ENCODE results near the gene RIPK4. TPM values are rescaled to one million over a fixed set of nuclear protein-coding genes. Genes with fewer than 3 reads are reported as not detected.

RIPK4 gene
- total and polyA plus RNA-seq, 2 donors (not counting 1 experiment from before 2014, with no cell fraction given): not detected

DNA sequence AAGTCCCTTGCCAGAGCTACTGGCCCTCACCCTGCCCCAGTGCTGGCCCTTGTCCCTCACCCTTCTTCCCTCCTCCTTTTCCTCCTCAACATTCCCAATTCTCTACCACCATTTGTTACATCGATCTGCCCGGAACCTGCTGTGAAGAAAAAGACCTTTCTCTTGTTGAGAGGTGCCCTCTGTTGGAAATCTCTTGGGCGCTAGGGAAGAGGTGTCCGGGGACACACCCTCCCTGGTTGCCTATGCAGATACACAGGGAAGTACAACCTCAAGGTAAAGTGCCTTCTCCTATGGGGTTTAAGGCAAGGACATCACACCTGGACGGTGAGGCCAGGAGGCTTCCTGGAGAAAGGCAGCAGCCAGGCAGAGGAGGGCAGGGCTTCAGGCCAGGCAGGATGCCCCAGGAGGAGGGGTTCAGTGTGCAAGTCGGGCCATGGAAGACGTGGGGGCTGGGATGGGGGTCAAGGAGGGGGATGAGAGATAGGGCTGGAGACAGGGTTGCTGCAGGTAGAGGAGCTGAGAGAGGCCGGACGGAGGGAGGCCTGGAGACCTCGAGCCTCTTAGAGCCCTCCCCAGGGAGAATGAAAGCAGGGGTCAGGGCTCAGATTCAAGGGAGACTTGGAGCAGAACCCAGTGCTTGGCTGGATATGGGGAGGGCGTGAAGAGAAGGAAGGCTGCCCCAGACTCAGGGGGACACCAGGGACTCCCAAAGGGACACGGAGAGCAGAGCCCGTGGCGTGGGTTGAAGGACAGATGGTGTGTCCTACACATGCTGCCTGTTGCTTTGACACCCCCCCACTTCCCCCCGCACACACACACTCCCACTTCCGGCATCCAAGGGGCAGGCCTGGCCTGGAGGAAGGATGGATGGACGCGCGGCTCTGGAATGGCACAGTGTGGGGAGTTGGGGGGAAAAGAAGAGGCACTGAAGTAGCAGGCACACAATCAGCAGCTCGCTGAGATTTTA, 44.5 kb downstream of the RIPK4 start:
- ChIA-PET CTCF (no interaction called here), POLR2A (no interaction called here)
- Histone ChIP-seq H2AFZ (ENCODE audit: insufficient read depth, low read depth, low read length, poor library complexity, severe bottlenecking) (no peak overlapping the region), H3K4me1 (ENCODE audit: control insufficient read depth in 2 of 2, insufficient read depth in 2 of 2, low read length in 2 of 2) (peaks cover 4 to 6% of the 10 kb centered on the region in 2 donors), H3K27ac (ENCODE audit: low read length in 2 of 2) (no peak overlapping the region), H3K36me3 (replicated peaks in 1 of 2; ENCODE audit: control extremely low read depth in 1 of 2, control insufficient read depth in 1 of 2, extremely low read depth in 1 of 2, insufficient read depth in 2 of 2, low read length in 1 of 2) (no peaks in the 10 kb centered on the region), H3K27me3 (replicated peaks in 1 of 4; ENCODE audit: control extremely low read depth in 1 of 4, control insufficient read depth in 3 of 4, insufficient read depth in 4 of 4, low read length in 3 of 4) (peaks cover 0 to 36% (median 6%) of the 10 kb centered on the region in 4 experiments), H3K9me3 (ENCODE audit: control extremely low read depth in 1 of 3, control insufficient read depth in 2 of 3, insufficient read depth in 1 of 3, low read length in 2 of 3) (no peaks in the 10 kb centered on the region), H3K4me2 (replicated peaks; ENCODE audit: low read depth, low read length, poor library complexity, severe bottlenecking) (no peak overlapping the region), H3K4me3 (ENCODE audit: control extremely low read depth in 1 of 5, extremely low read depth in 1 of 5, insufficient read depth in 1 of 5, low read depth in 2 of 5, low read length in 4 of 5) (no peak overlapping the region), H3K9ac (ENCODE audit: low read length) (no peak overlapping the region), H3K79me2 (ENCODE audit: control insufficient read depth, insufficient read depth, low read length) (no peaks in the 10 kb centered on the region), H4K20me1 (ENCODE audit: control insufficient read depth, insufficient read depth, low read length, poor library complexity, severe bottlenecking) (no peaks in the 10 kb centered on the region)
- no peak for DNase-seq
- no peak for TF ChIP-seq EZH2 (IDR thresholded peaks at IDR 0.05; ENCODE audit: borderline replicate concordance, insufficient read depth, low read depth, low read length, poor library complexity, severe bottlenecking)
- TF ChIP-seq, protein P1, sequence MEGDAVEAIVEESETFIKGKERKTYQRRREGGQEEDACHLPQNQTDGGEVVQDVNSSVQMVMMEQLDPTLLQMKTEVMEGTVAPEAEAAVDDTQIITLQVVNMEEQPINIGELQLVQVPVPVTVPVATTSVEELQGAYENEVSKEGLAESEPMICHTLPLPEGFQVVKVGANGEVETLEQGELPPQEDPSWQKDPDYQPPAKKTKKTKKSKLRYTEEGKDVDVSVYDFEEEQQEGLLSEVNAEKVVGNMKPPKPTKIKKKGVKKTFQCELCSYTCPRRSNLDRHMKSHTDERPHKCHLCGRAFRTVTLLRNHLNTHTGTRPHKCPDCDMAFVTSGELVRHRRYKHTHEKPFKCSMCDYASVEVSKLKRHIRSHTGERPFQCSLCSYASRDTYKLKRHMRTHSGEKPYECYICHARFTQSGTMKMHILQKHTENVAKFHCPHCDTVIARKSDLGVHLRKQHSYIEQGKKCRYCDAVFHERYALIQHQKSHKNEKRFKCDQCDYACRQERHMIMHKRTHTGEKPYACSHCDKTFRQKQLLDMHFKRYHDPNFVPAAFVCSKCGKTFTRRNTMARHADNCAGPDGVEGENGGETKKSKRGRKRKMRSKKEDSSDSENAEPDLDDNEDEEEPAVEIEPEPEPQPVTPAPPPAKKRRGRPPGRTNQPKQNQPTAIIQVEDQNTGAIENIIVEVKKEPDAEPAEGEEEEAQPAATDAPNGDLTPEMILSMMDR (IDR thresholded peaks at IDR 0.05): no peak
- 82% methylated on average over 11 of the region's 20 CpGs for WGBS (ENCODE audit: insufficient coverage)
- H3K9me3 Mint-ChIP-seq (ENCODE audit: insufficient read depth): no peaks in the 10 kb centered on the region
- no peak overlapping the region for H3K27ac Mint-ChIP-seq
- H3K27me3 Mint-ChIP-seq: peaks cover 42% of the 10 kb centered on the region
- H3K4me1 Mint-ChIP-seq: peaks cover 4% of the 10 kb centered on the region
- intact Hi-C loops (cut with micrococcal nuclease): no loop called here
- no peak for ATAC-seq (ENCODE audit: low read depth)
- no peak overlapping the region for H3K4me3 Mint-ChIP-seq

DNA sequence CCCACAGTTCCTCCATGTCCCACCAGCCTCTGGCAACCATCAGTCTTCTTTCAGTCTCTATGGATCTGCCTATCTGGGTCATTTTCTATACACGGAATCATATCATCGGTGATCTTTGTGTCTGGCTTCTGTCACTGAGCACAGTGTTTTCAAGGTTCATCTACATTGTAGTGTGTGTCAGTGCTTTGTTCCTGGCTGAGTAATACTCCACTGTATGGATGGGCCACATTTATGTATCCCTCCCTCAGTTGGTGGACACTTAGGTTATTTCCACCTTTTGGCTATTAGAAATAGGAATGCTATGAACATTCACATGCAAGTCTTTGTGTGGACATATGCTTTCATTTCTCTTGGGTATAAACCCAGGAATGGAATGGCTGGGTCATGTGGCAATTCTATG, 46.6 kb downstream of the RIPK4 start:
- no peak overlapping the region for H3K4me2 ChIP-seq (replicated peaks; ENCODE audit: low read depth, low read length, poor library complexity, severe bottlenecking)
- H3K4me1 ChIP-seq (ENCODE audit: control insufficient read depth in 2 of 2, insufficient read depth in 2 of 2, low read length in 2 of 2): no peaks in the 10 kb centered on the region
- no peak overlapping the region for H3K4me3 Mint-ChIP-seq
- no peaks in the 10 kb centered on the region for H3K36me3 ChIP-seq (replicated peaks in 1 of 2; ENCODE audit: control extremely low read depth in 1 of 2, control insufficient read depth in 1 of 2, extremely low read depth in 1 of 2, insufficient read depth in 2 of 2, low read length in 1 of 2)
- H3K79me2 ChIP-seq (ENCODE audit: control insufficient read depth, insufficient read depth, low read length): no peaks in the 10 kb centered on the region
- H3K9me3 ChIP-seq (ENCODE audit: control extremely low read depth in 1 of 3, control insufficient read depth in 2 of 3, insufficient read depth in 1 of 3, low read length in 2 of 3): no peaks in the 10 kb centered on the region
- H4K20me1 ChIP-seq (ENCODE audit: control insufficient read depth, insufficient read depth, low read length, poor library complexity, severe bottlenecking): no peaks in the 10 kb centered on the region
- H3K9me3 Mint-ChIP-seq (ENCODE audit: insufficient read depth): no peaks in the 10 kb centered on the region
- 83% methylated on average over 1 of the region's 2 CpGs for WGBS (ENCODE audit: insufficient coverage)
- H3K9ac ChIP-seq (ENCODE audit: low read length): no peak overlapping the region
- peaks cover 41% of the 10 kb centered on the region for H3K27me3 Mint-ChIP-seq
- no peak for TF ChIP-seq EZH2 (IDR thresholded peaks at IDR 0.05; ENCODE audit: borderline replicate concordance, insufficient read depth, low read depth, low read length, poor library complexity, severe bottlenecking)
- TF ChIP-seq, protein P1 (IDR thresholded peaks at IDR 0.05): no peak
- intact Hi-C loops (cut with micrococcal nuclease): no loop called here
- peaks cover 0 to 19% (median 3%) of the 10 kb centered on the region in 4 experiments for H3K27me3 ChIP-seq (replicated peaks in 1 of 4; ENCODE audit: control extremely low read depth in 1 of 4, control insufficient read depth in 3 of 4, insufficient read depth in 4 of 4, low read length in 3 of 4)
- no peak overlapping the region for H3K27ac Mint-ChIP-seq
- H3K4me3 ChIP-seq (ENCODE audit: control extremely low read depth in 1 of 5, extremely low read depth in 1 of 5, insufficient read depth in 1 of 5, low read depth in 2 of 5, low read length in 4 of 5): no peak overlapping the region
- H3K27ac ChIP-seq (ENCODE audit: low read length in 2 of 2): no peak overlapping the region
- H2AFZ ChIP-seq (ENCODE audit: insufficient read depth, low read depth, low read length, poor library complexity, severe bottlenecking): no peak overlapping the region
- ChIA-PET POLR2A (no interaction called here), CTCF (no interaction called here)
- DNase-seq (no peak), ATAC-seq (ENCODE audit: low read depth) (no peak)
- peaks cover 1% of the 10 kb centered on the region for H3K4me1 Mint-ChIP-seq

Data from B cell (primary cell).